Activated T-cell treated with anti-CD3 and anti-CD28 coated beads, Interleukin-2, amount 50 U/mL, for 24 hours (primary cell): ENCODE results near the gene ACSL6.
A peak's percentile ranks its signal among the peaks of the same experiment; 100 is the strongest.

Experiments used
- DNase-seq: peaks from one replicate; pipeline ENCODE4 v3.0.0-alpha.2; 2020
- H3K27ac Mint-ChIP-seq: 2 replicates; pipeline ENCODE4 v1.8.0; 2020; ENCODE audit warnings: mild to moderate bottlenecking, mixed read lengths
- H3K27me3 Mint-ChIP-seq: 2 replicates; pipeline ENCODE4 v1.8.0; 2020; ENCODE audit warnings: mixed read lengths
- H3K36me3 Mint-ChIP-seq: 2 replicates; pipeline ENCODE4 v1.8.0; 2020; ENCODE audit warnings: low read depth, mixed read lengths
- H3K4me1 Mint-ChIP-seq: 2 replicates; pipeline ENCODE4 v1.8.0; 2020; ENCODE audit warnings: low read depth, mixed read lengths
- H3K4me3 Mint-ChIP-seq: 2 replicates; pipeline ENCODE4 v1.8.0; 2020; ENCODE audit warnings: mild to moderate bottlenecking, moderate library complexity, mixed read lengths
- H3K9me3 Mint-ChIP-seq: 2 replicates; pipeline ENCODE4 v1.8.0; 2020; ENCODE audit warnings: mixed read lengths

The ACSL6 gene

GRCh38 chr5:132013006-132013689, 1.7 kb upstream of the ACSL6 start:
- Mint-ChIP-seq H3K27ac (no peak overlapping the region), H3K36me3 (no peaks in the 10 kb centered on the region), H3K9me3 (no peaks in the 10 kb centered on the region), H3K4me3 (no peak overlapping the region), H3K27me3 (peaks cover 65% of the 10 kb centered on the region), H3K4me1 (peaks cover 48% of the 10 kb centered on the region)
- peak; percentile 31 for DNase-seq

DNA sequence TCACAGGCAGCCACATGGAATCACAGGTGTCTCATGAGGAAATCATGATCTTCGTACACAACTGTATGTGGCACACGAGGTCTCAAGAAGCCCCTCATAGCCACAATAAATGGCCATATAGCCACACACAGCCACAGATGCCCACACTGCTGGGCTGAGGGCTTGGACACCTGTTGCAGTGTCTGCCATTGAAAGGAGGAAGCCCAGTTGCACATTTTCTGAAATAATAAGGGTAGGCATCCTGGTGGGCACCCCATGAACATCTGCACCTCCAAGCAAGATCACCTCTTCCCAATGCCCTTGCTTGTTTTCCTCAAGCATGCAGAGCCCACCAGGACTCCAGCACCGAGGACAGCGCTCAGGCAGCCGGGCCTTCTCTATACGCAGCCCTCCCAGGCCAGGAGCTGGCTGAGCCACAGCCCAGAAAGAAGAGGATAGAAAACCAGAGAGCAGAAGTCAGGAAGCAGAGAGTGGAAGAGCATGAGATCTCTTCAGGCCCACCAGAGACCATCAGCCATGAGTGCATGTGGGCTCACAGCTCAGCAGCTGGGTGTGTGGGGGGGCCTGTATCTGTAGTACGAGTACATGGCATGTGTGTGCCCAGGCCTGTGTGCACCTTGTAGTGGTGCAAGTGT, 1.0 kb upstream of the ACSL6 start:
- H3K9me3 Mint-ChIP-seq, result no peaks in the 10 kb centered on the region
- H3K36me3 Mint-ChIP-seq, result no peaks in the 10 kb centered on the region
- H3K27ac Mint-ChIP-seq, result no peak overlapping the region
- peak; percentile 52 for DNase-seq
- H3K27me3 Mint-ChIP-seq, result peaks cover 61% of the 10 kb centered on the region
- peak overlapping the region; percentile 65 for H3K4me3 Mint-ChIP-seq
- H3K4me1 Mint-ChIP-seq, result peaks cover 48% of the 10 kb centered on the region

DNA sequence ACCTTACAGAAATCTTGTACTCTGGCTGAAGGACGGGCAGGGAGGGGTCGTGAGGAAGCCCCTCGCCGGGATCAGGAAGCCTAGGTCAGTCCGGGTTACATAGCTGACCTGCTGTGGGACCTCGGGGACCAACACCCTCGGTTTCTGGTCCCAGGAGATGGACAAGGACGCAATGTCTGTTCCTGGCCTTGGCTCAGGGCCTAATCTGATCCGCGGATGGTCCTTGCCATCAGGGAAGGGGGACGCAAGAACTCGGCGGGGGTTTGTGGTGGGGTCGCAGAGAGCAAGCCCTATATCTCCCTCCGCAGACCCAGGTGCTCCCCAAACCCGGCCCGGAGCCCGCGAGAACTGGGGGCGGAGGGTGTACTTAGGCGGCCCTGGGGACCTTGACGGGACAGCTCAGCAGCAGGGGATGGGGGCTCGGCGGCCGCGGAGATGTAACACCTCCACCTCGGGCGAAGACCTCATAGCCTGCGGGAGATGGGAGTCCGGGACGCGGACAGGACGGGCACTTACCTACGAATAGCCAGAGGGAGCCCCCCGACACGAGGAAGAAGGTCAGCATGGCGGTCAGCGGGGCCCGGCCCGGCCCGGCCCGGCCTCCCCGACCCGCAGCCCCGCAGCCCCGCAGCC, 353 bp downstream of the ACSL6 start:
- Mint-ChIP-seq H3K27me3 (peaks cover 53% of the 10 kb centered on the region), H3K27ac (peak overlapping the region; percentile 67), H3K36me3 (no peaks in the 10 kb centered on the region), H3K4me3 (peak overlapping the region; percentile 77), H3K9me3 (no peaks in the 10 kb centered on the region), H3K4me1 (peaks cover 38% of the 10 kb centered on the region)
- no peak for DNase-seq

DNA sequence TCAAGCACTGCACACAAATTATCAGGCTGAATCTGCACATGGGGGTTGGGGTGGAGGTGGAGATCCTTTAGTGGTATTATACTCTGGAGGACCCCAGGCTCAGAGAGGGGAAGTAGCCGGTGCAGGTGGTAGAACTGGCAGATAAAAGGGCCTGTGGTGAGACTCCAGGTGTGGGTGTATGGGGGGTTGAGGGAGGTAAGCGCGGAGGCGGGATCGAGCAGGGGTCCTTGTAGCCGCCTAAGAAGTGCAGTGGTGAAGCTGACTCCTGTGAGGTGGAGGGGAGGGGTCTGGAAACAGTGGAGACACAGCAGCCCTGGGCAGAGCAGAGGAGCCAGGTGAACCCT, 841 bp downstream of the ACSL6 start:
- peak; percentile 30 for DNase-seq
- H3K27ac Mint-ChIP-seq, result peak overlapping the region; percentile 67
- peaks cover 48% of the 10 kb centered on the region for H3K27me3 Mint-ChIP-seq
- peaks cover 35% of the 10 kb centered on the region for H3K4me1 Mint-ChIP-seq
- H3K9me3 Mint-ChIP-seq, result no peaks in the 10 kb centered on the region
- peak overlapping the region; percentile 77 for H3K4me3 Mint-ChIP-seq
- H3K36me3 Mint-ChIP-seq, result no peaks in the 10 kb centered on the region

DNA sequence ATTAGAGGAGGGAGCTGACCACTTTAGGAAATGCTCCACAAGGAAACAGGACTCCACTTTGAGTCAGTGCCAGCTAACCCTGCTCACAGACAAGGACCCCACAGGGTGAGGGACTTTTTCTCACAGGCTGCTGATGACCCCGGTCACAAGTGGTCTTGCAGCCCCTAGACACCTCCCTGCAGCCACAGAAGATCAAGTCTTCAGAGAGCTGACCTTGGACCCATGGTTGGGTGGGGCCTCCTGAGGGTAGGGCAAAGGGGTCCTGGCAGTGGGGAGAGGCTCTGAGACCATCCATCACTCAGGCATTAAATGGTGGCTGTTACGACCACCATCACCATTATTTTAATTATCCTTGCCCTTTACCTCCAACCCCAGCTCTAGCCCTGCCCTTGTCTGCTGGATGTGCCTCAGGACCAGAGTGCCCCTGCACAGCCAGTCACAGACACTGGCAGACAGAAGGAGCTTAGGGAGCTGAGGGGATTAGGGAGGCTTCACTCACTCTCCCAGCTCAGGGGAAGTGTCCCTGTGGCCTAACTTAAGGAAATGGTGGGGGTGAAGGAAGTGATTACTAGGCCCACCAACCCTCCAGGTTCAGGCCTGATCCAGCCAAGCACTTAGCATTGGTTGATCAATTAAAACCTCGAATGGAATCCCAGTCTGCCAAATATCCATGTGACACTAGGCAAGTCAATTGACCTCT, 1.6 kb downstream of the ACSL6 start:
- Mint-ChIP-seq H3K4me1 (peaks cover 35% of the 10 kb centered on the region), H3K4me3 (peak overlapping the region; percentile 77), H3K27ac (no peak overlapping the region)

DNA sequence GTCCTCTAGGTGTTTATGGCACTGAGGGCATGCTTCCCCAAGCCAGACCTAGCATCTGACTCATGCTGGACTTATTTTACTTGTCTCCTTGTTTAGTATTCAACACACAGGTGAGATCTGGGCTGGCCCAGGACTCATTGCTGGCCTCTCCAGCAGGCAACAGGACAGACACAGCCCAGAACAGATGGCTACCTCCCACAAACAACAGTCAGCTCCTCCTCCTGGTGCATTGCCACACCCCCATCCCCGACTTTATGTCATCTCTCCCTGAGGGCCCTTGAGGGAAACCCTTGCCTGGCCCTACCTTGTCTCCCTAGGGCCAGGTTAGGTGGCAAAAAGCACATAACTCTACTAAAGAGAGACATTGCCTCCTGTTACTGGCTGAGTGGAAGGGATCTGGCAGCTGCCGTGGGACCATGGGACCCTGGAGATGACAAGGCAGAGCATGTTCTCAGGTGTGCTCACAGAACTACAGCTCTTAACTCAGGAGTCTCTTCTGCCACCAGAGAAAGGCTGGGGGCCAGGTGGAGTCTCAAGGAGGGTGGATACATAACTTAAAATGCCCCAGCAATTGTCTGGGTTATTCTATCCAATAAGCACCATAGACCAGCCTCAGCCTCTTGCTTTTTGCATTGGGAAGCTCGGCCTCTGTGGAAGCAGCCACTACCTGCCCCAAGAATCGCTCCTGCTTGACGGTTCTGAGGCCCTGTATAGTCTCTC, 2.3 kb downstream of the ACSL6 start:
- Mint-ChIP-seq H3K9me3 (no peaks in the 10 kb centered on the region), H3K27ac (no peak overlapping the region)

More for the DNA sequence above, 1.6 kb downstream of the ACSL6 start:
- Mint-ChIP-seq H3K27me3 (peaks cover 40% of the 10 kb centered on the region), H3K9me3 (no peaks in the 10 kb centered on the region), H3K36me3 (no peaks in the 10 kb centered on the region)
- peak; percentile 32 for DNase-seq

DNA sequence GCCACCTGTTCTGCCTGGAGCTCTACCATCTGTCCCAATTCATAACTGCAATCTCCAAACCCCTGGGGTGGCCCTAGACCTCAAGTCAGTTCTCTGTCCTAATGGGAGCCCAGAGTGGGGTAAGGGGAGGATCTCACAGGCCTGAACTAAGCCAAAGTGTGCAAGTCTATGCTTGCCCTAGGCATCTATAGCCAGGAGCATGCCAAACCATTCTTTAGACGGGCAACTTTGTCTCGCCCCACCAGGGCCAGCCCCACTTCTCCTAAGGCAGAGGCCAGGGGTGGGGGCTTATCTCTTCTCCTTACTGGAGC, 3.3 kb downstream of the ACSL6 start:
- no peak overlapping the region for H3K4me3 Mint-ChIP-seq
- DNase-seq, result no peak
- H3K4me1 Mint-ChIP-seq, result peaks cover 35% of the 10 kb centered on the region
- H3K27ac Mint-ChIP-seq, result no peak overlapping the region
- H3K9me3 Mint-ChIP-seq, result no peaks in the 10 kb centered on the region
- H3K36me3 Mint-ChIP-seq, result no peaks in the 10 kb centered on the region
- H3K27me3 Mint-ChIP-seq, result peaks cover 26% of the 10 kb centered on the region

More for the DNA sequence above, 2.3 kb downstream of the ACSL6 start:
- H3K27me3 Mint-ChIP-seq, result peaks cover 33% of the 10 kb centered on the region
- H3K4me3 Mint-ChIP-seq, result peak overlapping the region; percentile 5
- peaks cover 35% of the 10 kb centered on the region for H3K4me1 Mint-ChIP-seq
- DNase-seq, result peak; percentile 34
- no peaks in the 10 kb centered on the region for H3K36me3 Mint-ChIP-seq

GRCh38 chr5:132007399-132008162, 3.9 kb downstream of the ACSL6 start:
- Mint-ChIP-seq H3K36me3 (no peaks in the 10 kb centered on the region), H3K4me3 (no peak overlapping the region), H3K4me1 (peaks cover 39% of the 10 kb centered on the region), H3K27ac (no peak overlapping the region), H3K9me3 (no peaks in the 10 kb centered on the region), H3K27me3 (peaks cover 25% of the 10 kb centered on the region)
- DNase-seq, result peak; percentile 76

DNA sequence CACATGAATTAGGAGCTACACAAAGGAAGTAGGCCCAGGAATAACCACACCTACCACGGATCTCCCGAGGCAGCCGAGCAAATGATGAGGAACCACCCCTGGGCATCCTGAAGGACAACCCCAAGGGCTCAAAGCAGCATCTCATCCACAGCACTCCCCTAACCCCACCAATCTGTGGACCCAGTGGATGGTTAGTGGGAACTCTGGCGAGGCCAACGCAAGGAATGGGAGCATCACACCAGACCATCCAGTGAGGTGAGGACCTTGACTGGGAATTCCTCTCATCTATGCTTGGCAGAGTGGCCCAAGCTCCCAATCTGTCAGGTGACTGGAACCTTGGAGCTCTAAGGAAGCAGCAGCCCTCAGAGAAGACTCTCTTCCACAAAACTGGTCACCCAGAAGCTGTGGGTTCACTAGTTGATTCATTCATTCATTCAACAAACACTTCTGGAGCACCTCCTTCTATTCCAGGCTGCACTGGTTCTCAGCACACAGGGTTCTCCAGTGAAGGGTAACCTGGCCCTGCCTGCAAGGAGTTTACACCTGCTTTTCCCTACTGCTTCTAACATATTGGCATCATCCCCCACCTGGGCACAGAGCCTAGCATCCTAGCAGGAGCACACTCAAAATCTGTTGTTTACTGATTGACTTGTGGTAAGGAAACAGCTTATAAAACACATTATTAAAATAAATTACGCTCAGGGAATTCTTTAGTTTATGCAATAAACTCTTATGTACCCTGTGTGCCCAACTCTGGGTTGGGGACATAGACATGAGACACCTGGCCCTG, 4.9 kb downstream of the ACSL6 start:
- peaks cover 18% of the 10 kb centered on the region for H3K27me3 Mint-ChIP-seq
- H3K36me3 Mint-ChIP-seq, result no peaks in the 10 kb centered on the region
- peaks cover 43% of the 10 kb centered on the region for H3K4me1 Mint-ChIP-seq
- H3K9me3 Mint-ChIP-seq, result no peaks in the 10 kb centered on the region
- no peak overlapping the region for H3K4me3 Mint-ChIP-seq
- no peak overlapping the region for H3K27ac Mint-ChIP-seq
- DNase-seq, result no peak

DNA sequence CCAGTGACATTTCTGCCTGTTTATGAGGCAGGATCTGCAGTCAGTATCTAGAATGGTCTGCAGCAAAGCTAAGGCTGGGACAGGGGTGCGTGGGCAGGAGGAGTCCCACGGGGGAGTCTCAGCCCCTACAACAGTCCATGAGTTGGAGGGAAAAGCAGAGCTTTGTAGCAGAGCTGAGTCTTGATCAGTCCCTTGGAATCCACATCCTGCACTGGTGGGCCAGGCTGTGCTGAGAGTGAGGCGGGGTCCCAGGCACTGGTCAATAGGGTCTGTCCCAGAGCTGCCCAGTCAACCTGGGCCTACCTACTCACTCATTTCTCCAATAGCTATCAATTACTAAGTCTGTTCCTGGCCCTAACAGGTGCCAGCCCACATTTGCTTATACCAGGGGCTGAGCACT, 5.9 kb downstream of the ACSL6 start:
- Mint-ChIP-seq H3K9me3 (no peaks in the 10 kb centered on the region), H3K4me1 (peaks cover 45% of the 10 kb centered on the region), H3K36me3 (no peaks in the 10 kb centered on the region), H3K27ac (no peak overlapping the region), H3K4me3 (no peak overlapping the region), H3K27me3 (peaks cover 12% of the 10 kb centered on the region)
- no peak for DNase-seq

DNA sequence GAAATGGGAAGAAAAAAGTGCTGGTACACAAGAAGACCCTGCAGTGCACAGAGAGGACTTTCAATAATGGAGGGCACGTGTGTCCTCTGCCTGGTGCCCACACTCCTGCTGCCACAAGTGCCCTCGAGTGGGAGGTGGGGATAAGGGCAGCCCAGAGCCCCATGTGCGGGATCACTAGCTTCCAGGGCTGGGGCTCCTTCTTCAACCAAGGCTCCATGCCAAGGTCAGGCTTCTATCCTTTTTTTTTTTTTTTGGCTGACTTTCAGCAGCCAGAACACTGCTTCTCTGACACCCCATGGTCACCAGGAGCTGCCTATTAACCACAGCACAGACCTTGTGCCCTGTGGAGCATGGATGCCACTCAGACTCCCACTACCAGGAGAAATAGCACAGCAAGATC, 7.5 kb downstream of the ACSL6 start:
- H3K27ac Mint-ChIP-seq, result no peak overlapping the region
- H3K9me3 Mint-ChIP-seq, result no peaks in the 10 kb centered on the region
- no peaks in the 10 kb centered on the region for H3K36me3 Mint-ChIP-seq
- no peak overlapping the region for H3K4me3 Mint-ChIP-seq
- H3K4me1 Mint-ChIP-seq, result peaks cover 51% of the 10 kb centered on the region
- peaks cover 2% of the 10 kb centered on the region for H3K27me3 Mint-ChIP-seq
- DNase-seq, result no peak

GRCh38 chr5:132003170-132003744, 8.2 kb downstream of the ACSL6 start:
- Mint-ChIP-seq H3K4me1 (peaks cover 52% of the 10 kb centered on the region), H3K4me3 (no peak overlapping the region), H3K27ac (no peak overlapping the region), H3K27me3 (no peaks in the 10 kb centered on the region), H3K9me3 (no peaks in the 10 kb centered on the region), H3K36me3 (no peaks in the 10 kb centered on the region)
- DNase-seq, result no peak

- no peak for DNase-seq
- Mint-ChIP-seq H3K36me3 (no peaks in the 10 kb centered on the region), H3K9me3 (no peaks in the 10 kb centered on the region), H3K27ac (no peak overlapping the region), H3K4me3 (no peak overlapping the region), H3K4me1 (peaks cover 48% of the 10 kb centered on the region), H3K27me3 (no peaks in the 10 kb centered on the region)
These were observed 8.7 kb downstream of the ACSL6 start for GRCh38 chr5:132002757-132003156.
